ENCODE measurements around the gene CDHR2.

DNA sequence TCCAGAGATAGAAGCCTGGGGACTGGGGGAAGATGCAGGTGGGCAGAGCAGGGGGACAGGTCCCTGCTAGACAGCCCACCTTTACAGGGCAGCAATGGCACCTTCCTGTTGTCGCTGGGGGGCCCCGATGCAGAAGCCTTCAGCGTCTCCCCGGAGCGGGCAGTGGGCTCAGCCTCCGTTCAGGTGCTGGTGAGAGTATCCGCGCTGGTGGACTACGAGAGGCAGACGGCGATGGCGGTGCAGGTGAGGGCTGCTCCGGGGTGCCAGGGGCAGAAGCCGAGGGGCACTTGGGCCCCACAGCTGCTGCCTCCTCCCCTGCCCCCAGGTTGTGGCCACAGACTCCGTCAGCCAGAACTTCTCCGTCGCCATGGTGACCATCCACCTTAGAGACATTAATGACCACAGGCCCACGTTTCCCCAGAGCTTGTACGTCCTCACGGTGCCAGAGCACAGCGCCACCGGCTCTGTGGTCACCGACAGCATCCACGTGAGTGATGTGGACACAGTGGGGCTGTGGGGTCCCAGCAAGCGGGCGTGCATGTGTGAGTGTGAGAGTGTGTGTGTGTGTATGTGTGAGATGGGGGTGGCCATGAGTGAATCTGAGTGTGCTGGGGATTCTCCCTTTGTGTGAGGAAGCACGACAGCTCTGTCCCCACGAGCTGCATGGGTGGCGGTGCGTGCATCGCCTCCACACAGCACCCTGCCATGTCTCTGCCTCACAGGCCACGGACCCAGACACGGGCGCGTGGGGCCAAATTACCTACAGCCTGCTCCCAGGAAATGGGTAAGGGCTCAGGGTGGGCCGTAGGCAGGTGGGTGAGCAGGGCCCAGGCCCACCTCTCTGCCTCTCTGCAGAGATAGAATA lies 28.4 kb downstream of the CDHR2 start:
- TF ChIP-seq, protein P1, sequence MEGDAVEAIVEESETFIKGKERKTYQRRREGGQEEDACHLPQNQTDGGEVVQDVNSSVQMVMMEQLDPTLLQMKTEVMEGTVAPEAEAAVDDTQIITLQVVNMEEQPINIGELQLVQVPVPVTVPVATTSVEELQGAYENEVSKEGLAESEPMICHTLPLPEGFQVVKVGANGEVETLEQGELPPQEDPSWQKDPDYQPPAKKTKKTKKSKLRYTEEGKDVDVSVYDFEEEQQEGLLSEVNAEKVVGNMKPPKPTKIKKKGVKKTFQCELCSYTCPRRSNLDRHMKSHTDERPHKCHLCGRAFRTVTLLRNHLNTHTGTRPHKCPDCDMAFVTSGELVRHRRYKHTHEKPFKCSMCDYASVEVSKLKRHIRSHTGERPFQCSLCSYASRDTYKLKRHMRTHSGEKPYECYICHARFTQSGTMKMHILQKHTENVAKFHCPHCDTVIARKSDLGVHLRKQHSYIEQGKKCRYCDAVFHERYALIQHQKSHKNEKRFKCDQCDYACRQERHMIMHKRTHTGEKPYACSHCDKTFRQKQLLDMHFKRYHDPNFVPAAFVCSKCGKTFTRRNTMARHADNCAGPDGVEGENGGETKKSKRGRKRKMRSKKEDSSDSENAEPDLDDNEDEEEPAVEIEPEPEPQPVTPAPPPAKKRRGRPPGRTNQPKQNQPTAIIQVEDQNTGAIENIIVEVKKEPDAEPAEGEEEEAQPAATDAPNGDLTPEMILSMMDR (IDR thresholded peaks at IDR 0.05): no peak
- no peak for TF ChIP-seq POLR2AphosphoS5 (IDR thresholded peaks at IDR 0.05; ENCODE audit: insufficient read depth in 1 of 2, low read depth in 1 of 2)
